ENCODE data around the gene PLD2.

The PLD2 gene

GRCh38 chr17:4788159-4788806, 18.7 kb upstream of the PLD2 start:
- DNase-seq: no peak
- no peak overlapping the region; the same call in 1 of the 2 replicates for H3K4me3 ChIP-seq (ENCODE audit: low read depth, low read length)
- H3K9me3 ChIP-seq (ENCODE audit: severe bottlenecking): no peaks in the 10 kb centered on the region
- H3K27me3 ChIP-seq (ENCODE audit: insufficient read depth, low read depth, severe bottlenecking): no peaks in the 10 kb centered on the region
- TF ChIP-seq CTCF (IDR thresholded peaks at IDR 0.05; ENCODE audit: low read depth, low read length): no peak
- H3K27ac ChIP-seq: no peak overlapping the region
- H3K36me3 ChIP-seq: no peaks in the 10 kb centered on the region

GRCh38 chr17:4788807-4789700, 17.9 kb upstream of the PLD2 start, which contains the start of gene GLTPD2:
Gene GLTPD2, plus strand, starts transcription at chr17:4788964. Its CDS starts 48 bp downstream, at chr17:4789012.
- Histone ChIP-seq H3K27ac (peak within 1 kb of the TSS; percentile 99), H3K4me3 (ENCODE audit: low read depth, low read length) (peak within 1 kb of the TSS; percentile 71), H3K27me3 (ENCODE audit: insufficient read depth, low read depth, severe bottlenecking) (no peaks in the 10 kb centered on the region), H3K9me3 (ENCODE audit: severe bottlenecking) (no peaks in the 10 kb centered on the region), H3K36me3 (no peaks in the 10 kb centered on the region)
- TF ChIP-seq CTCF (IDR thresholded peaks at IDR 0.05; ENCODE audit: low read depth, low read length): no peak
- no peak for DNase-seq

- no peak for DNase-seq
- no peaks in the 10 kb centered on the region for H3K27me3 ChIP-seq (ENCODE audit: insufficient read depth, low read depth, severe bottlenecking)
- no peaks in the 10 kb centered on the region for H3K36me3 ChIP-seq
- H3K9me3 ChIP-seq (ENCODE audit: severe bottlenecking): no peaks in the 10 kb centered on the region
- peak overlapping the region; percentile 99 for H3K27ac ChIP-seq
- peak overlapping the region; percentile 71 for H3K4me3 ChIP-seq (ENCODE audit: low read depth, low read length)
- no peak for TF ChIP-seq CTCF (IDR thresholded peaks at IDR 0.05; ENCODE audit: low read depth, low read length)
Observed at GRCh38 chr17:4789701-4789950, 17.3 kb upstream of the PLD2 start.

GRCh38 chr17:4789951-4790704, 16.8 kb upstream of the PLD2 start:
- H3K27ac ChIP-seq: peak overlapping the region; percentile 99
- TF ChIP-seq CTCF (IDR thresholded peaks at IDR 0.05; ENCODE audit: low read depth, low read length): peak; percentile 94
- DNase-seq: peak; percentile 88
- no peaks in the 10 kb centered on the region for H3K9me3 ChIP-seq (ENCODE audit: severe bottlenecking)
- H3K36me3 ChIP-seq: no peaks in the 10 kb centered on the region
- peak overlapping the region; percentile 71 for H3K4me3 ChIP-seq (ENCODE audit: low read depth, low read length)
- no peaks in the 10 kb centered on the region for H3K27me3 ChIP-seq (ENCODE audit: insufficient read depth, low read depth, severe bottlenecking)

GRCh38 chr17:4790705-4791088, 16.3 kb upstream of the PLD2 start:
- Histone ChIP-seq H3K36me3 (no peaks in the 10 kb centered on the region), H3K9me3 (ENCODE audit: severe bottlenecking) (no peaks in the 10 kb centered on the region), H3K27me3 (ENCODE audit: insufficient read depth, low read depth, severe bottlenecking) (no peaks in the 10 kb centered on the region), H3K4me3 (ENCODE audit: low read depth, low read length) (peak overlapping the region; percentile 71), H3K27ac (no peak overlapping the region; the same call in 1 of the 2 replicates)
- no peak for DNase-seq
- no peak for TF ChIP-seq CTCF (IDR thresholded peaks at IDR 0.05; ENCODE audit: low read depth, low read length)

All from WERI-Rb-1 (cell line).